HUDEP-2 (cell line): ENCODE results near the gene MIP.
"Not testable (repeated sequence)": the region's sequence is repeated elsewhere in the genome, so short reads cannot be mapped to it uniquely, and the experiment has no call there.

ENCODE experiments used
- DNase-seq, 76 experiments: peaks; one replicate each; lab custom pipeline; 2025; ENCODE audit not compliant: unreplicated experiment in 76 of 76; lab: John Stamatoyannopoulos, UW

MIP gene

DNA sequence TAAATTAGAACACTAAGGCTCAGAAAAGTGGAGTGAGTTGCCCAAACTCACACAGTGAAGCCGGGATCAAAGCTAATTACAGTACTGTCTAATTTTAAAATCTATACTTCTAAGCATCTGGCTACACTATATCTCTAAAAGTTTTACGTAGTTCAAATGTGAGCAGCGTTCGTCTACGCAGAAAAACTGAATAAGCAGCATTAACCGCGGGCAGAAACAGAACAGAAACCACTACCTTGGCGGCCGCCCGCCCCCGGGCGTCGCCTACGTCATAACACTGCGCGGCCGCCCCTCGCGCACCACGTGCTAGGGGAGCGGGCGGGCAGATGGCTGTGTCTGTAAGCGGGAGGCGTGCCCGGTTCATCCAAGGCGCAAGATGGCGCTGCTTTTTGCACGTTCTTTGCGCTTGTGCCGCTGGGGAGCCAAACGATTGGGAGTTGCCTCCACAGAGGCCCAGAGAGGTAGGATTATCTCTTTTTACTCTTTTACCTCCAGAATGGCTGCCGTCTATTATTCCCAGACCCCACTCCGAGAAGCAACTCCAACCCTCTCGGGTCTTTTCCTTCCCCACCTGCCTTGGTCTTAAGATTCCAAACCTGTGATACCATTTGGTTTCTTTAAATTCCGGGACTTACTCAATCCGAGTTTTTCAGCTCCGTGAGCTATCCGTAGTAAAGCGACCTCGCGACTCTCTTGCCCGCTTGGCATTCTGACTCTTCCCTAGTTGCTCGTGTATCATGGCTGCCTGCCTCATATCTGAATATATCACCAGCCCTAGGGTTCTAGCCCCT, 14.0 kb upstream of the MIP start, which contains the start of gene SPRYD4:
SPRYD4 (plus strand) TSS at position 363 of the 791 bp plus-strand sequence; CDS start at position 377, 14 bp downstream.
- DNase-seq = peak in 72 of 76 experiments; percentile 33 to 92 (median 84)

DNA sequence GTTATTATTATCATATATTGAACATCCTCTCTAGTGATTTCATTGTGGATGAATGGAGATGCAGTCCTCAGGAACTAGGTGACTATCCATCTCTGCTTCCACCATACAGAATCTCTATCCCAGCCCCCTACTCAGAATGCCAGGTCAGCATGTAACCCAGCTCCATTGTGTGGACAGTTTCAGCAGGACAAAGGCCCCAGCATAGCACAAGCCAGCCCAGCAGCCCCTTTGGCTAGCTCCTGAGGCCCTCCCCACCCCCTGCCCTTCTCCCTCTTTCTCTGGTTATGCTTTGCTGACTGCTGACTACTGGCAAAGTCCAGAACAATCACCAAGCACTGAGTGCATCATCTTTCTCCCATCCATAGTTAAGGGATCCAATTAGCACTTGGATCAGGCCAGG, 8.1 kb upstream of the MIP start:
- no peak for DNase-seq

DNA sequence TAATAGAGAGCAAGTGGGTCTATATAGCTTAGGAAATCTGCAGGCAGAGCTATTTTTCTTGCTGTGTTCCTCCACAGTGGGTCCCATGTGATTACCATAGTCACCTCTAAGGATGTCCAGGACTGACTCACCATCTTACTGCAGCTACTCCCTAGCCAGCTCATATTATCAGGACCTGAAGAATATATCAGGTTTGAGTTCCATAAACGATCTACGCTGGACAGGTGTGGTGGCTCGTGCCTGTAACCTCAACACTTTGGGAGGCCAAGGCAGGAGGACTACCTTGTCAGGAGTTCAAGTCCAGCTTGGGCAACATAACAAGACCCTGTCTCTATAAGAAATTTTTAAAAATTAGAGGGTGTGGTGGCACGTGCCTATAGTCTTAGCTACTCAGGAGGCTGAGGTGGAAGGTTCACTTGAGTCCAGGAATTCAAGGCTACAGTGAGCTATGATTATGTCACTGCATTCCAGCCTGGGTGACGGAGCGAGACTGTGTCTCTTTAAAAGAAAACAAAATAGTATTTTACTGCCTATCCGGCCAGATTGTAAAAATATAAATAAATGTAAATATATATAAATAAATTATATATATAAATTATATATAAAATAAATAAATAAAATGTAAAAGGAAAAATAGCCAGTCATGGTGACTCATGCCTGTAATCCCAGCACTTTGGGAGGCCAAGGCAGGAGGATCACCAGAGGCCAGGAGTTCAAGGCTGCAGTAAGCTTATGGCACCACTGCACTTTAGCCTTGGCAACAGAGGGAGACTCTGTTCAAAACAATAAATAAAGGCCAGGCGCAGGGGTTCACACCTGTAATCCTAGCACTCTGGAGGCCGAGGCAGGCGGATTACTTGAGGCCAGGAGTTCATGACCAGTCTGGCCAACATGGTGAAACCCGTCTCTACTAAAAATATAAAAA, 7.0 kb upstream of the MIP start:
- peak in 1 of 76 experiments; percentile 5 for DNase-seq

DNA sequence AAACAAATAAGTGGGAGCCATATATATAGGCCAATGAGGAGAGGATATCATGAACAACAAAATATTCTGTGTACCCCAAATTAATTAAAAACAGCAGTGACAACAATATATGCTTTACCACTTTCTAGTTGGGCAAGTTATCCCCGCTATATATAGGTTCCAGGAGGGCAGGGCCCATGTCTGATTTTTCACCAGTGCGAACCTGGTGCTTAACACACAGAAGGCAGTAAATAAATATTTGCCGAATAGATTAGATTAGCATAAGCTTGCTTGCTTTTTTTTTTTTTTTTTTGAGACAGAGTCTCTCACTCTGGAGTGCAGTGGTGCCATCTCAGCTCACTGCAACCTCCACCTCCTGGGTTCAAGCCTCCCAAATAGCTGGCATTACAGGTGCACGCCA, 3.4 kb upstream of the MIP start:
- DNase-seq = no peak

DNA sequence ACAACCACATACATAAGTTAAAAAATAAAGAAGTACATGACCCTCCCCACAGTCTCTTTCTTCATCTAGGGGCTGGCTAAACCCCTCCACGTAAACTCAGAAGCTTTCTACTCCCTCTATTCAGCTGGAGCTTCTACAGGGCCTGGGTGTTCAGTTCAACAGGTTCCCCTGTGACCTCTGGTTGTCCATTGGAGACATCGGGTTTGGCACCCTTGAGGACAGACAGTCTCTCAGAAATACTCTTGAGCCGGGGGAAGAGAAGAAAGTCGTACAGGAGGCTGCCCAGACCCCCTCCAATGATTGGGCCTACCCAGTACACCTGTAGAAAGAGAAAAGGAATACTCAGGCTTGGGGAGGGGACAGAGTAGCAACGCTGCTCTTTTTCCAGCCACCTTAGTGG, 3.3 kb downstream of the MIP start:
- DNase-seq = no peak

DNA sequence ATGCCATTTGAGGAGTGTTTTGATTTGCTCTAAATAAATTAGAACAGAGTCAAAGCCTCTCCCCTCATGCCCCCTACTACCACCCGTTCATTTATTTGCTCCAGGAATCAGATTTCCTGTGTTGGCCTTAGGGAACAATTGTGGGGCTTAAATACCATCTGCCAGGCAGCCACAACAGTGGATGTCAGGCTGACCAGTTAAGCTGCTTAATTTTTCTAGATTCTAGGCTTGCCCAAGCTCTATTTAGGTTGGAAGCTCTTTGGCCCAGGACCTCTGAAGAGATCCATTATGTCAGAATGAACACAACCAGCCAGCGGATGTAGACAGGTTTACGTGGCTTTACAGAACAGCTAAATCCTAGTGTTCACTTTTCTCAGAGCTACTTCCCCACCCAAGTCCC, 4.2 kb downstream of the MIP start:
- no peak for DNase-seq

DNA sequence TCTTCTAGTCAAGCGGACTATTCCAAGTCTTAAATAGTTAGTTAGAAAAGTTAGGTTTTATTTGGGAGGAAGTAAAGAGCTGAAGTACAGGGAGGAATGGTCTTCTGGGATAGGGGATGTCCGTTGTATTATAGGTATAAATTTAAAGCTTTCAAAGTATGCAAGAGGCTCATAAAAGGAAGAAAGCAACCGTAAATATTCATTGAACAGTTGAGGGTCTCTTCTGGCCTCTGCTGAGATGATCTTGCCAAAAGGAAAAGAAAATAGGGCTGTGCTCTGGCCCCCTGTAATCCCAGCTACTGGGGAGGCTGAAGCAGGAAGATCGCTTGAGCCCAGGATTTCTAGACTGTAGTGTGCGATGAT, 4.9 kb downstream of the MIP start:
- DNase-seq = no peak

DNA sequence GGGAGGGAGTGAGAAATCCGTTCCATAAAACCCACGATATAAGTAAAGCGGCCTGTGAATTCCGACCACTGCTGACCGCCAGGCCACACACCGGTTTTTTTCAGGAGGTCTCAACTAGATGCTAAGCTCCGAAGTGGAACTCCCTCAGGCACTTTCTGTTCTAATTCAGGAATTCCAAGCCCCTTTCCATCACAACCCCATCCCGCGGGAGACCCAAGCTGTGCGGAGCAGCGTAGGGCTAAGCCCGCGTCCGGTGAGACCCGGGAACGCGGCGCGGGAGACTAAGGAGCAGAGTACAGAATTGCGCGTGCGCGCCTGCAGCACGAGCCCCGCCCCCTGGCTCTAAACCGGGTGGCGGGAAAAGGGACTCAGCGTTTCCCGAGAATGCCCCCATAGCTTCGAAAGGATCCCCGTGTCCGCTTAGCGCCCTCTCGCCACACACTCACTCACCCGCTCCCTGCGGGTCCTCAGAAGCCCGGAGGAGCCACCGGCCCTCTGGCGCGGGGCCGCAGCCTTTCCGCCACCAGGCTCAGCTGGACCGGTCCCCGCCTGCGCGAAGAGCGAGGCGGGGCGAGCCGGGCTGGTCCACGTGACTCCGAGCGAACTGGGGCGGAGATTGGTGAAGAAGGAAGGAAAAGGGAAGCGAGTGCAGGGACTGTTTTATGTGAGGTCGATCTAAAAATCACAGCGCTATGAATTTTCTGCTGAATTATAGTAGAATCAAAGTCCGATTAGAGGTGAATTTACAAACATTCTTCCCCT, 5.4 kb downstream of the MIP start, which contains the start of gene TIMELESS:
TIMELESS (minus strand) TSS at position 567 of the 762 bp plus-strand sequence. CDS start 15,256 bp downstream, outside the sequence.
- DNase-seq = peak in 73 of 76 experiments; percentile 8 to 93 (median 75)

DNA sequence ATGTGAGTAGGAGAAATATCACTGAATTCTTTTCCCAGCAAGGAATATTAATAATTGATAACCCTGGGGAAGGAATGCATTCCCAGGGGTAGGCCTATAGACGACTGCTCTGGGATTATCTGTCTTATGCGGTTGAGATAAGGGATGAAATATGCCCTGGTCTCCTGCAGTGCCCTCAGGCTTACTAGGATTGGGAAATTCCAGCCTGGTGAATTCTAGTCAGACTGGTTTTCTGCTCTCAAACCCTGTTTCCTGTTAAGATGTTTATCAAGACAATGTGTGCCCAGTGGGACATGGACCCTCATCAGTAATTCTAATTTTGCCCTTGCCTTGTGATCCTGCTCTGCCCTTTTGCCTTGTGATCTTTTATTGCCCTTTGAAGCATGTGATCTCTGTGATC, 11.2 kb downstream of the MIP start:
- not testable (repeated sequence) for DNase-seq

DNA sequence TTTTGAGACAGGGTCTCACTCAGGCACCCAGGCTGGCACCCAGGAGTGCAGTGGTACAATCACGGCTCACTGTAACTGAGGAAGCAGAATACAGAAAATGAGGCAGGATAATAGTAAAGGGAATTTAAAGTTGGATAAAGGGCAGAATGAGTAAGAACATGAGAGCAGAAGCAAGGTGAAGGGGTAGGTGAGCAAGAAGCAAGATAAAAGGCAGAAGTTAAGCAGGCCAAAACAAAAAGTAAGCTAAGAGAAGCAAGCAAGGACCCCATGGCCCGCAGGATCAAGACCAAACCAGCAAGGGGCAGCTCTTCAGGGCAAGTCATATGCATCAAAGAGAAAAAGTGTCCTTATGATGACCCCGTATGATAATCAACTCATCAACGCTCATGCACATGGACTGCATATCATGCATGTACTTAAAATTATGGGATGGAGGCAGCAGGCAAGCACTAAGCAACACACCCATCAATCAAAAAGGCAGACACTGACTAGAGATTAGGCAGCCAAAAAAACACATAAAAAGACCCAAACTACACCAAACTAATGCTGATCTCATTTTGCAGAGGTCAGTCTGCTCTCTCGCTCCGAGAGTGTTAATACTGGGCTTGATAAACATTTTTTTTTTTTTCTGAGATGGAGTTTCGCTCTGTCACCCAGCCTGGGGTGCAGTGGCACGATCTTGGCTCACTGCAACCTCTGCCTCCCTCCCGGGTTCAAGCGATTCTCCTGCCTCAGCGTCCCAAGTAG, 16.9 kb downstream of the MIP start:
- DNase-seq = peak in 26 of 76 experiments; percentile 0 to 54 (median 14)

DNA sequence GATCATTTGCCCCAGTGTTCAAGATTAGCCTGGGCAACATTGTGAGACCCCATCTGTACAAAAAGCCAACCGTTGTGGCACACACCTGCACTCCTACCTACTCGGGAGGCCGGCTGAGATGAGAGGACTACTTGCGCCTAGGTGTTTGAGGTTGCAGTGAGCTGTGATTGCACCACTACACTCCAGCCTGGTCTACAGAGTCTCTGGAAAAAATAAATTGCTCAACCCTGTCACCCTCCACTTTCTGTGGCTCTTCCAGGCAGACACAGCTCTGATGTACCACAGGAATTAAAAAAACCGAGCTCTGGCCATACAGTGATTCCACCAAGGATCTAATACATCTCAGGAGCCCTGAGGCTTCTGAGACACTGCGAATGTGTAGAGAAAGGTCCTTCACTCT, 19.6 kb downstream of the MIP start:
- no peak for DNase-seq

DNA sequence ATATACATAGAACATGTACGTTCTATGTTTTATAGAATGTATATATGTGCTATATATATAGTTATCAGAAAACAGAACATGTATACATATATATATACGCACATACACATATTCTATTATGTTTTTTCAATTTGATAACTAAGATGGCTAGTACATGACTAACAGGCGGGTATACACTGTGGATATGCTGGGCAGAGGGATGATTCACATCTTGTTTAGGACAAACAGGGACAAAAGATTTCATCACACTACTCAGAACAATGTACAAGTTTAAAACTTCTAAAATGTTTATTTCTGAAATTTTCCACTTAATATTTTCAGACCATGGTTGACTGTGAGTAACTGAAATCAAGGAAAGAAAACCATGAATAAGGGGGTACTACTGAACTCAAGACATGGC, 22.6 kb downstream of the MIP start:
- no peak for DNase-seq

DNA sequence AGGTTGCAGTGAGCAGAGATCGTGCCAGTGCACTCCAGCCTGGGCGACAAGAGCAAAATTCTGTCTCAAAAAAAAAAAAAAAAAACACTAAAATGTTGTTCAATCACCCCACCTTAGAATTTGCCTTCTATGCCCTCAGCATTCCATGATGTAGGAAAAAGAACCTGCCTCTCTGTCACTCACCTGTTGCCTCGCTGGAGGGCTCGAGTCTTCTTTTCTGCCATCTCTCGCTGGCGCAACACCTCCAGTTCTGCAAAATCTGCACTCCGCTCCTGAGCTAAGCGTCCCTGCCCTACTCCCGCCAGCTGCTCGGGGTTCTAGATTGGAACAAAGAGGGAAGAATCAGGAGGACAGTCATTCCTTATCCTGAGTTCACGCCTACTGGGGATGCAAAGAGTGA, 23.2 kb downstream of the MIP start:
- DNase-seq = no peak

DNA sequence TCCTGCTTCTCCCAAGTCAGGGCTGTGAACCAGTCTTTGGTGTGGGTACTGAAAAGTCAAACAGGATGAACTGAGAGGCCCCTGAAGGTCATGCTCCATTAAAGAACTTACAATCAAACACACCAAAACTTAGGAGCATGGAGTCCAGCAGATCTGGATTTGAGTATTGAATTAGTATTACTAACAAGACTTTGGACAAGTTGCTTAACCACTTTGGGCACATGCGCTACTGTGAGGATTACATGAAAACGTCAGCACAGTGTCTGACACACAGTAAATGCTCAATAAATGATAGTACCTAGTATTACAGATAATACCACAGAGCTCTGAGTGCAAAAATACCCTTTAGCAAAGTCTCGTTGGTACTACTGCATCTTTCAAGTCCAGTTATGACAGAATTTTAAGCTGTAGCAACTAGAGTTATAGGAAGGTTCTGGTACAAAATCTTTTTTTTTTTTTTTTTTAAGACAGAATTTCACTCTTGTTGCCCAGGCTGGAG, 28.5 kb downstream of the MIP start:
- no peak for DNase-seq

DNA sequence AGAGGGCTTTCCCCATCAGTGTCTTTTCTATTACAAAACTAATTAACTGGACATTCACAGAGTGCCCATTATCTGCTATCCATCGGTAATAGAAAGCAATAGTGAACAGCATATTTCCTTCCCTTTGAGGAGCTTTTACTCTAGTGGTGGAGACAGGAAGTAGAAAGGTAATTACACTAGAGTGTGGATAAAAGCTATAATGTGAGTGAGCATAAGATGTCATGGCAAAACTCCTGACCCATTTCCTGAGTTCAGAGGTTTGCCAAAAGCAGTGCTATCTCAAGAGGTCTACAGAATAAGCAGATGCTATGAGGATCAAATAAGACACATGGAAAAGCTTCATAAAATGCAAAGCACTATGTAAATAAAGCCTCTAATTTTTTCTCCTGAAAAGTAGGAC, 29.3 kb downstream of the MIP start:
- DNase-seq = no peak

DNA sequence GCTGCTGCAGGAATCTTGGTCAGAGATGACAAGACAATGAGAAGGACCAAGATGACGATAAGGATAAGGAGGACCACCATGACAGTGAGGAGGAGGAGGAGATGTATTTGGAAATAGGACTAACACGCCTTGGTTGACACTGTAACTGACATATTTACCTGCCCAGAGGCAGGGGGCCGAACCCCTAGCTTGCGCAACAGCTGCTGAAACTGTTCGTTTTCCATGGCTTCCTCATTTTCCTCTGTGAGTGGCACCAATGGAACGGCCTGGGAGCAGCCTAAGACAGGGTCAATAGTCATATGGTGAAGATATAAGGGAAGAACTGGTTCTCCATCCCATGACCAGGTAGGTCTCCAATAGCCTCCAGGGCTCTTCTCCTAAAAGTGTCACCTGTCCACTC, 34.0 kb downstream of the MIP start:
- DNase-seq = no peak

DNA sequence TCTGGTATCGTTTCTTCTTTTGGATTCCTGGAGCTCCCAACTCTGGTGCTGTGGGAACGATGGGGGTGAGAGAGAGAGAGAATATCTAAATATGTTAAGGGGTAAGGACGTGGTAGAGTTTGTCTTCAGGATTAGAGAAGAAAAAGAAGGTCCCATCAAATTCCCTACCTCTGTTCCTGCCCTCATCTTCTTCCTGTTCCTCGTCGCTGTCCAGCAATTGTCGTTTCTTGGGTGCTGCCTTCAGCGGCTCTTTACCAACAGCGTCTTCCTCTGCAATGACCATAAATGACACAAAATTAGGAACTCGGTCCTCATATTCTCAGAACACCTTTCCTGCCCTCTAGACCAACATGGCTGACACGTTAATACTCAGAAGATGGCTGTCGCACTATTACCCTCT, 36.7 kb downstream of the MIP start:
- DNase-seq = no peak

DNA sequence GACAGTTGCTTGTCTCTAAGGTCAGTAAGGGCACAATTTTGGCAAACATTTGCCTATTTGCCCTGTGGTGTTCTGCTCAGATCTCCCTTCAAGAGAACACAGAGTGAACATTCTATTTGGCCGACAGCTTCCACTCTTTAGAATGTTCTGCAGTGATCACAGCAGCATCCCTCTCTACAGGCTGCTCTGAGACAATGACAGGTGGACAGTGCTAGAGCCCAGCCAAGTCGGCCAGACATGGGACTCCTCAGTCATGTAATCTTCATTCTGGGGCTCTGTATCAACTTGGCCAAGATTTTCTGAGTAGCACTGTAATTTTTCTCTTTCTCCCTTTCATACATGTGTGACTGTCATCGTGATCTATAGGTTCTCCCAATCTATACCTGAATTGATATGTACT, 40.1 kb downstream of the MIP start:
- DNase-seq = no peak

DNA sequence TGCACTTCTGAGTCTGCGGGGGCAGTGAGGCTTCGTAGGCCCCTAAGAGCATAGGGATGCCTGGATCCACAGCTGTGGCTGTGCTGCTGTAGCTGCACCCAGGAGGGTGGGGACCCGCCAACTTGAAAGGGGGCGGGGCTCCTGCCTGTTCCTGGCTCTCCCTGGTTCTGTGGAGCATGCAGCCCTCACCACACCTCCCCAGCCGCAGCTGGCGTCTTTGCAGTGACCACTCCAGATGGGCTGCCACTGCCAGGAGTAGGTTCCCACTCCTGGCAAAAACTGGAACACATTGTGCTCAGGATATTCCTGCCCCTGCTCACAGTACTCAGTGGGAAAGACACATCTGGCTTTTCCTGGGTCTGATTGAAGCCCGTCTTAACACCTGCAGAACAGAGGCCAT, 41.1 kb downstream of the MIP start:
- no peak for DNase-seq
